ENCODE results near the gene ZNF853.
A peak's percentile ranks its signal among the peaks of the same experiment; 100 is the strongest.
"Not testable (repeated sequence)": the region's sequence is repeated elsewhere in the genome, so short reads cannot be mapped to it uniquely, and the experiment has no call there.

Gene ZNF853

DNA sequence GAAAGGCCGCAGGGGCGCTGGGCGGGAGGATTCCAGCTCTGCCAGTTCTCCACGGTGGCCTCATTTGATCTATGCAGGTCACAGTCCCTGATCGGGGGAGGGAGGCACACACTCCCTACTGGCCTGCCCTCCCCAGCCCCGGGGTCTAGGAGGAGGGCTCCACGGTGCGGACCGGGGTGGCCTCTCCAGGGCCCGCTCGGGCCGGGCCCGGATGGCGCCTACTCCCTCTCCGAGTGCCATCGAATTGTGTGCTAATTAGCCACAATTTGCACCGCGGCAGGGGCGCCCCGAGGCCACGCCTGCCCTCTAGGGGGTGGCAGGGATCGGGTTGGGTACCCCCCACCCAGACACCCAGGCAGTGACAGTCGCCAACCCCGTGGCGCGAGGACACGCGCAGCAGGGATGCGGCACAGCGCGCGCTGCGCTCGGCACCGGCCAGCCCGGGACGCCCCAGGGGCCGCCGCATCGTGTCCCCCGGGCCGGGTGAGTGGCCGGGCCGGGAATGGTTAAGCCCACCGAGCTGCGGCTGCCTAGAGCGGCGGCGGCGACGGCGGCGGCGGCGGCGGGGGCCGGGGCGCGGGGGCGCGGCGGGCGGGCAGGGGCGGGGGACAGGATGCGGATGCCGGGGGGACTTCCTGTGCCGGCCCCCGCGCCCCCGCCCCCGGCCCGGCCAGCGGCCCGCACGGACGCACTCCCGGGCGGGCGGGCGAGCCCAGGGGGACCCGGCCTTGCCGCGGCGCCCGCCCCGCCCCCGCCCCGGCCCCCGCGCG is at the start of gene ZNF853:
ZNF853 (plus strand) TSS at position 658 of the 770 bp plus-strand sequence. CDS start 565 bp downstream, outside the sequence.
- Mint-ChIP-seq H3K9me3 (no peaks in the 10 kb centered on the region), H3K27me3 (peaks cover 3% of the 10 kb centered on the region), H3K36me3 (peaks cover 3% of the 10 kb centered on the region), H3K27ac (peak within 1 kb of the TSS; percentile 66), H3K4me3 (peak within 1 kb of the TSS; percentile 82), H3K4me1 (peaks cover 18% of the 10 kb centered on the region)
- DNase-seq (ENCODE audit: low spot score in 2 of 2) (peak in 1 of 2 donors; percentile 30), ATAC-seq (ENCODE audit: low read depth) (peak; percentile 64)

DNA sequence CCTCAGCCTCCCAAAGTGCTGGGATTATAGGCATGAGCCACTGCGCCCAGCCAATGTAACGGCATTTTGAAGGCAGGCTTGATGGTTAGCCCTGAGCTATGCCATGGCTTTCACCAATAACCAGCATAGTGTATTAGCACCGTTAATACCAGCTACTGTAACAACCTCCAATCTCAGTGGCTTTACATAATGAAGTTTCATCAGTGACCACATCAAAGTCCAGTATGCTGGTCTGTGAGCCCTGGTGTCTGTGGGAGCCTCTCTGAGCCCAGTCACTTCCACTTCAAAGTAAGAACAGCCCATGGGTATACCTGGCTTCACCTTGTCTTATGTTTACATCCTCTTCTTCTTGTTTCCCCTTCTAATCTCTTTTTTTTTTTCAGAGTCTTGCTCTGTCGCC is 49.8 kb upstream of the ZNF853 start:
- ATAC-seq (ENCODE audit: low read depth) (no peak), DNase-seq (ENCODE audit: low spot score in 2 of 2) (no peak)
- Mint-ChIP-seq H3K27ac (no peak overlapping the region), H3K4me1 (no peaks in the 10 kb centered on the region), H3K27me3 (peaks cover 4% of the 10 kb centered on the region), H3K9me3 (no peaks in the 10 kb centered on the region), H3K36me3 (no peaks in the 10 kb centered on the region), H3K4me3 (no peak overlapping the region)

DNA sequence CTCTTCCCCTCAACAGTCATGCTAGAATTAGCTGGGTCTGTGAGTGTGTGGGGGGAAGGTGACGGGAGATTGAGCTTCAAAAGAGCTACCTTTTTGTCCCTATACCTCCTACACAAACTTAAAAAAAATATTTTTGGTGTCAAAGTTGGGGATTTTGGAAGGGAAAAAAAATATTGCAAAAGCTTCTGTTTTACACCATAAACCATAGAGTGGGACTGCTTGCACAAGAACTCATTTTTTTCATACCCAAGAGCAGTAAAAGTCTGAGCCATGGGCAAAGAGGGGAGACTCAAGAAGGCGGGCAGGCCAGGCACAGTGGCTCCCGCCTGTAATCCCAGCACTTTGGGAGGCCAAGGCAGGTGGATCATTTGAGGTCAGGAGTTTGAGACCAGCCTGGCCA is 47.5 kb upstream of the ZNF853 start:
- Mint-ChIP-seq H3K4me1 (no peaks in the 10 kb centered on the region), H3K27me3 (peaks cover 8% of the 10 kb centered on the region), H3K4me3 (no peak overlapping the region), H3K9me3 (no peaks in the 10 kb centered on the region), H3K27ac (no peak overlapping the region), H3K36me3 (no peaks in the 10 kb centered on the region)
- DNase-seq (ENCODE audit: low spot score in 2 of 2), result no peak
- no peak for ATAC-seq (ENCODE audit: low read depth)

DNA sequence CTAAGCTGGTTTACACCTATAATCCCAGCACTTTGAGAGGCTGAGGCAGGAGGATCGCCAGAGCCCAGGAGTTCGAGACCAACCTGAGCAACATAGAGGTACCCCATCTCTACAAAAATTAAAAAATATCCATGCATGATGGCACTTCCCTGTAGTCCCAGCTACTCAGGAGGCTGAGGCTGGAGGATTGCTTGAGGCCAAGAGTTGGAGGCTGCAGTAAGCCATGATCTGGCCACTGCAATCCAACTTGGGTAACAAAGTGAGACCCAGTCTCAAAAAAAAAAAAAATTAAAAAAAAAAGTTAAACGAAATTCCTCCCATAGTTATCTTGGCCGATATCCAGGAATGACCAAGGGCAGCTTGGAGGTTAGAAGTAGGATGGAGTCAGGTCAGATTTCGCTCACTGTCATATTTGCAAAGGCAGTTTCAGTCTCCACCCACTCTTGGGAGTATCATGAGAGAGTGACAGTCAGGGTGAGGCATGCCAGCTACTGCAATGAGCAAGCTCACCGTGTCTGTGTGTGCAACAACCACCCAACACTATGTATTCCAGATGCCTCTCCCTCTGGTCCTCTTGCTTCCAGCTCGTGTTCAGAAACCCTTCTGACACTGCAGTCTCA is 44.1 kb upstream of the ZNF853 start:
- Mint-ChIP-seq H3K36me3 (no peaks in the 10 kb centered on the region), H3K27me3 (peaks cover 8% of the 10 kb centered on the region), H3K4me1 (no peaks in the 10 kb centered on the region), H3K4me3 (no peak overlapping the region), H3K27ac (no peak overlapping the region), H3K9me3 (no peaks in the 10 kb centered on the region)
- DNase-seq (ENCODE audit: low spot score in 2 of 2) (no peak), ATAC-seq (ENCODE audit: low read depth) (no peak)

DNA sequence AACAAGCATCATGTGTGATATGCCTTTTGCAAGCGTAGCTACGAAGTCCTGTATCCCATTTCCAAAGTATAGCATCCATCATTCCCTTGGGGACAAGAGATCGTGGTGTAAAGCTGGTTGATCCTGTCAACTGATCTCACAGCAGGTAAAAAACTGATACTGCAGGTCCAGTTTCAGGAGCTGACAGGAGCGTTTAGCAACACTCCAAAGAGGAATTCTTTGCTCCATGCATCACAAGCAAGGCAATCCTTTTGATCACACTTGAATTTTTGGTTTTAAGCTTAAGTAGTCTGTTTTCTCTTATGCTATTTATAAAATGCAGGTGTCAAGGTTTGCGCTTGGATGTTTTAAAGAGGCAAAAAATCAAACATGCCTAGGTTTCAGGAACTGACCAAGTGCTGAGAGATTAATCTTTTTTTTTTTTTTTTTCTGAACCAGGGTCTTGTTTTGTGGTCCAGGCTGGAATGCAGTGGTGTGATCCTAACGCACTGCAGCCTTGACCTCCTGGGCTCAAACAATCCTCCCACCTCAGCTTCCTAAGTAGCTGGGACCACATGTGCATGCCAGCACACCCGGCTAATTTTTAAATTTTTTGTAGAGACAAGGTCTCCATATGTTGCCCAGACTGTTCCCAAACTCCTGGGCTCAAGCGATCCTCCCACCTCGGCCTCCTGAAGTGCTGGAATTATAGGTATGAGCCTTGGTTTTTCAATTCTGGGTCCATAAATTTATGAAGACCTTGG is 40.0 kb upstream of the ZNF853 start:
- DNase-seq (ENCODE audit: low spot score in 2 of 2), result no peak
- Mint-ChIP-seq H3K9me3 (no peaks in the 10 kb centered on the region), H3K4me1 (peaks cover 8% of the 10 kb centered on the region), H3K27me3 (peaks cover 3% of the 10 kb centered on the region), H3K27ac (no peak overlapping the region), H3K36me3 (peaks cover 4% of the 10 kb centered on the region), H3K4me3 (peak overlapping the region; percentile 28)
- no peak for ATAC-seq (ENCODE audit: low read depth)

DNA sequence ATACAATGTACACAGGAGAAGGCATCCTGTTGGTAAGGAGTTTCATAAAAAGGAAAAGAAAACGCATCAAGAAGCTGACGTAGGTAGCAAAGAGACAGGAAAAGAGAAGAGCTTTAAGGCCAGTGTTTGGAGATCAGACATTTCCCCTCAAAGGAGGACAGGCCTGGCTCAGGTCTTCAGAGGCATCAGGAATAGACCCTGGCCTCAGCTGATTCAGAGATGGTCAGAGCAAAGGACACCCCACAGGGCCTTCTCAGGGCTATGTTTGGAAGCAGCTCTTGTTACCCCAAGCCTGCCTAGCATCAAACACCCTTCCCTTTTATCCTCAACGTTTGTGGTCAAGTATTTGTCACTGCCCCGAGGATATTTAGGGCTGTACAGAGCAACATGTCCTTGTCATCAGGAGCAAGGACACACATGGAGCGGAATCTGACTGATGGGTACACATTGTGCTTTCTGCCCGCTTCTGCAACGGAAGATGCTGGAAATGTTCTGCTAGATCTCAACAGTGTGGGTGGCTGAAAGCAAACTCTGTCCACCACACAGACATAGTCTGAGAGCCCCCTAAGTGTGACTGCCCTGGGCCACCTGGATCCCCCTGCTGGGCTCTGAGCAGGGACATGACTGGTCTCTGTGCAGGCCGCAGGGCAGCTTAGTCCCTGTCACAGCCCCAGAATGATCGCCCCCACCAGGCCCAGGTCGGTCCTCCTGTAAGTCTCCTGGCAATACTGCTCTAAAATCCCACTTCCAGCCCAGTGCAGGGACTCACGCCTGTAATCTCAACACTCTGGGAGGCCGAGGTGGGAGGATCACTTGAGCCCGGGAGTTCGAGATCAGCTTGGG is 39.2 kb upstream of the ZNF853 start:
- Mint-ChIP-seq H3K4me3 (peak overlapping the region; percentile 85), H3K4me1 (peaks cover 12% of the 10 kb centered on the region), H3K9me3 (no peaks in the 10 kb centered on the region), H3K27me3 (peaks cover 3% of the 10 kb centered on the region), H3K36me3 (peaks cover 7% of the 10 kb centered on the region), H3K27ac (no peak overlapping the region)
- DNase-seq (ENCODE audit: low spot score in 2 of 2), result no peak
- ATAC-seq (ENCODE audit: low read depth), result no peak

DNA sequence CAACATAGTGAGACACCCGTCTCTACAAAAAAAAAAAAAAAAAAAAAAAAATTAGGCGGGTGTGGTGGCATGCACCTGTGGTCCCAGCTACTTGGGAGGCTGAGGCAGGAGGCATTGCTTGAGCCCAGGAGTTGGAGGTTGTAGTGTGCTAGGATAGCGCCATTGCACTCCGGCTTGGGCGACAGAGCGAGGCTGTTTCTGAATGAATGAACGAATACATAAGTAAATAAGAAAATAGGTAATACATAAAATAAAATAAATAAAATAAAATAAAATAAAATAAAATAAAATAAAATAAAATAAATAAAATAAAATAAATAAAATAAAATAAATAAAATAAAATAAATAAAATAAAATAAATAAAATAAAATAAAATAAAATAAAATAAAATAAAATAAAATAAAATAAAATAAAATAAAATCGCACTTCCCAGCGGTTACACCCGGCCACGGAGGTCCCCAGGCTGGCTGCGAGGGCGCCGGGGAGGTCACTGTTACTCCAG is 38.5 kb upstream of the ZNF853 start:
- peak overlapping the region; percentile 95 for H3K27ac Mint-ChIP-seq
- not testable (repeated sequence) for H3K9me3 Mint-ChIP-seq; H3K27me3 Mint-ChIP-seq; DNase-seq (ENCODE audit: low spot score in 2 of 2)
- peaks cover 17% of the 10 kb centered on the region for H3K4me1 Mint-ChIP-seq
- H3K4me3 Mint-ChIP-seq, result peak overlapping the region; percentile 90
- peaks cover 11% of the 10 kb centered on the region for H3K36me3 Mint-ChIP-seq
- ATAC-seq (ENCODE audit: low read depth), result peak; percentile 25

DNA sequence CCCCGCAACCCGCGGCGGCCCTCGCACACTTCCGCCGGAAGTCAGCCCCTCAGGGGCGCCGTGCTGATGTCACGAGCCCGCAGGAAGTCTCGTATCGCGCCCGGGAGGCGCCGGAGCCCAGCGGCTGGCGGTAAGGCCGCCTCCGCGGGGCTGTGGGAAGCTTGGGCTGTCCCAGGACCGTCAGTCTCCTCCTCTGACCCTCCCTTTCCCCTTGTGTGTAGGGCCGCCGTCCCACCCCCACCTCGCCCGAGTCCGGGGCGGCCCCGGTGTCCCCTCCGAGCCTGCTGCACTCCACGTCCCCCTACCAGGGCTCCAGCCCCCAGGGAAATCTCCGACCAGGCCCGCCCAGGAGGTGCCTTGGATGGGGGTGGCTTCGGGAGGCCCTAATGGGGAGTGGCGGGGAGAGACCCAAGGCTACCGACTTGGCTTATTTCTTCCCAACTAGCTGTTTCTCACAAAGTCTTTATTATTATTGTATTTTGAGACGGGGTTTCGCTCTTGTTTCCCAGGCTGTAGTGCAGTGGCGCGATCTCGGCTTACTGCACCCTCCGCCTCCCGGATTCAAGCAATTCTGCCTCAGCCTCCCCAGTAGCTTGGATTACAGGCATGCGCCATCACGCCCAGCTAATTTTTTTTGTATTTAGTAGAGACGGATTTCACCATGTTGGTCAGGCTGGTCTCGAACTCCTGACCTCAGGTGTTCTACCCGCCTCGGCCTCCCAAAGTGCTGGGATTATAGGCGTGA is 37.9 kb upstream of the ZNF853 start, which contains the start of gene ZDHHC4:
ZDHHC4 (plus strand) TSS at position 86 of the 745 bp plus-strand sequence. CDS start 3,108 bp downstream, outside the sequence.
- Mint-ChIP-seq H3K27ac (peak within 1 kb of the TSS; percentile 95), H3K27me3 (peaks cover 3% of the 10 kb centered on the region), H3K4me3 (peak within 1 kb of the TSS; percentile 90), H3K36me3 (peaks cover 13% of the 10 kb centered on the region), H3K9me3 (no peaks in the 10 kb centered on the region), H3K4me1 (peaks cover 19% of the 10 kb centered on the region)
- DNase-seq (ENCODE audit: low spot score in 2 of 2), result peak; percentile 77 to 80
- ATAC-seq (ENCODE audit: low read depth), result peak; percentile 94

DNA sequence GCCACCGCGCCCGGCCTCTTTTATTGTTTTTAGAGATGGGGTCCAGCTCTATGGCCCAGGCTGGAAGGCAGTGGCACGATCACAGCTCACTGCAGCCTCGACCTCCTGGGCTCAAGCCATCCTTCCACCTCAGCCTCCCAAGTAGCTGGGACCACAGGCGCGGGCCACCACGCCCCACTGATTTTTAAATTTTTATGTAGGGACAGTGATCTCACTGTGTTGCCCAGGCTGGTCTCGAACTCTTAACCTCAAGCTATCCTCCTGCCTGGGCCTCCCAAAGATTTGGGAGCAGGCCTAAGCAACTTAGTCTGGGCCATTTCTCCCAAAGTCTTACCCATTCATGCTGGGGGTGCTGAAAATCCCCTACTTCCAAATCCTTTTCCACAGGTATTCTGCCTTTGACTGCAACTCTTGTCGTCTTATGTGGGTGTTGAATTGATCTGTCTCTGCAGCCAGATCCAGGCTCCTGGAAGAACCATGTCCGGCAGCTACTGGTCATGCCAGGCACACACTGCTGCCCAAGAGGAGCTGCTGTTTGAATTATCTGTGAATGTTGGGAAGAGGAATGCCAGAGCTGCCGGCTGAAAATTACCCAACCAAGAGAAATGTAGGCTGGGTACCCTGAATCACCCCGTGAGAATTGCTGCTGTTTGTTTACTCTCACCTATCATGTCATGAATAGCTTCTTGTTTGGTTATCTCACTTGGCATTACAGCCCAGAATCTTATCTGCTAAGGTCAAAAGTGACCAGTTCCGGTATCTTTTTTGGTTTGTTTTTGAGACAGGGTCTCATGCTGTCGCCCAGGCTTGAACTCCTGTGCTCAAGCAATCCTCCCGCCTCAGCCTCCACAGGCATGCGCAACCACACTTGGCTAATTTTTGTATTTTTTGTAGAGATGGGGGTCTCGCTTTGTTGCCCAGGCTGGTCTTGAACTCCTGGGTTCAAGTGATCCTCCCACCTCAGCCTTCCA is 37.0 kb upstream of the ZNF853 start:
- Mint-ChIP-seq H3K27ac (peak overlapping the region; percentile 95), H3K4me3 (peak overlapping the region; percentile 90), H3K36me3 (peaks cover 16% of the 10 kb centered on the region), H3K27me3 (no peaks in the 10 kb centered on the region), H3K9me3 (no peaks in the 10 kb centered on the region), H3K4me1 (peaks cover 19% of the 10 kb centered on the region)
- ATAC-seq (ENCODE audit: low read depth) (no peak), DNase-seq (ENCODE audit: low spot score in 2 of 2) (no peak)

DNA sequence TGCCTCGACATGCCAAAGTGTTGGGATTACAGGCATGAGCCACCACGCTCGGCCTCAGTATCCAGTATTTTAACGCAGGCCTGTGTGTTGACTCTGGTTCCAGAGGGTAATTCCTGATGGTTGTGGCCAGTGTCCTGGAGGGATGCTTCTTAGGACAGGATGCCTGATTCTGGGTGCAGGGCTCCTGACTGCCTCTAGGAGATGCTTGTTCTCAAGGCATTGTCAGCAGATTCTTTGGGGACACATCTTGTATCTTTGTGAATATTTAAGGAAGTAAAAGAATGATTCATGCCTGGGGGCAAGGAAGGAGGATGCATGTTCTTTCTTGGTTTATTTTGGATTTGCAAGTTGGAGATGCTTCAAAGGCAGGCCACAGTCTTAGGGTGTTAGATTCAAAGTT is 36.0 kb upstream of the ZNF853 start:
- no peak for DNase-seq (ENCODE audit: low spot score in 2 of 2)
- Mint-ChIP-seq H3K4me1 (peaks cover 19% of the 10 kb centered on the region), H3K27me3 (no peaks in the 10 kb centered on the region), H3K36me3 (peaks cover 21% of the 10 kb centered on the region), H3K4me3 (peak overlapping the region; percentile 14), H3K9me3 (no peaks in the 10 kb centered on the region), H3K27ac (peak overlapping the region; percentile 25)
- ATAC-seq (ENCODE audit: low read depth), result no peak

DNA sequence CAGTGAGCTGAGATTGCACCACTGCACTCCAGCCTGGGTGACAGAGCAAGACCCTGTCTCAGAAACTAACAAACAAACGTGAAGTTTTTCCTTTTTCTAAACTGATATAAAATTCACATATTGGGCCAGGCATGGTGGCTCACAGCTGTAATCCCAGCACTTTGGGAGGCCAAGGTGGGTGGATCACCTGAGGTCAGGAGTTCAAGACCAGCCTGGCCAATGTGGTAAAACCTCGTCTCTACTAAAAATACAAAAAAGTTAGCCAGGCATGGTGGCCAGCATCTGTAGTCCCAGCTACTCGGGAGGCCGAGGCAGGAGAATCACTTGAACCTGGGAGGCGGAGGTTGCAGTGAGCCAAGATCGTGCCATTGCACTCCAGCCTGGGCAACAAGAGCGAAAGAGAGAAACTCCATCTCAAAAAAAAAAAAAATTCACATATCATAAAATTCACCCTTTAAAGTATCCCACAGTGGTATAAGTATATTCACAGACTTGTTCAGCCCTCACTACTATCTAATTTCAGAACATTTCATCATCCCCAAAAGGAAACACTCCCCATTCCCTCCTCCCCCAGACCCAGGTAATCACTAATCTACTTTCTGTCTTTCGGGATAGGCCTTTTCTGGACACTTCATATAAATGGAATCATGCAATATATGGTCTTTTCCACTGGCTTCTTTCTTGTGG is 29.5 kb upstream of the ZNF853 start:
- ATAC-seq (ENCODE audit: low read depth); H3K27ac Mint-ChIP-seq; DNase-seq (ENCODE audit: low spot score in 2 of 2); H3K4me3 Mint-ChIP-seq; H3K27me3 Mint-ChIP-seq; H3K9me3 Mint-ChIP-seq: not testable (repeated sequence)
- Mint-ChIP-seq H3K4me1 (peaks cover 19% of the 10 kb centered on the region), H3K36me3 (peaks cover 37% of the 10 kb centered on the region)

Data from memory B cell (primary cell).